Neural cell (in vitro differentiated cells): ENCODE measurements around the gene GALNT5. TPM values are rescaled to one million over a fixed set of nuclear protein-coding genes. Genes with fewer than 3 reads are reported as not detected.

Experiments used
- H2AFZ ChIP-seq: fragments of 200-600, 300-800 bp; sonication (generic), shearing (Covaris generic); 2 replicates; pipeline ENCODE4 v1.6.0; 2014; ENCODE audit warnings: low read depth, mild to moderate bottlenecking, antibody characterized with exemption, low read length, moderate library complexity
- H3F3A ChIP-seq: fragments of 200-600 bp; shearing (Covaris generic); 2 replicates; pipeline ENCODE4 v1.6.1; 2016; ENCODE audit warnings: mild to moderate bottlenecking, moderate library complexity, mixed read lengths, antibody characterized with exemption, low read length; ENCODE audit not compliant: insufficient read depth, poor library complexity, severe bottlenecking
- H3K27ac ChIP-seq: fragments of 200-600, 300-800 bp; sonication (generic), shearing (Covaris generic); 2 replicates; pipeline ENCODE4 v1.5.1; 2014; ENCODE audit warnings: mild to moderate bottlenecking, low read length, moderate library complexity
- H3K27me3 ChIP-seq: fragments of 300-800, 200-600 bp; sonication (generic), shearing (Covaris generic); 2 replicates; pipeline ENCODE4 v1.6.0; 2014; ENCODE audit warnings: mild to moderate bottlenecking, low read depth, low read length, moderate library complexity; ENCODE audit not compliant: insufficient read depth
- H3K36me3 ChIP-seq: fragments of 300-800, 200-600 bp; sonication (generic), shearing (Covaris generic); 2 replicates; pipeline ENCODE4 v1.5.1; 2014; ENCODE audit warnings: mild to moderate bottlenecking, antibody characterized with exemption, low read length, moderate library complexity; ENCODE audit not compliant: insufficient read depth
- H3K4me2 ChIP-seq: fragments of 300-800, 200-600 bp; sonication (generic), shearing (Covaris generic); 2 replicates; pipeline ENCODE4 v1.6.0; 2014; ENCODE audit warnings: mild to moderate bottlenecking, low read length
- H3K4me3 ChIP-seq: fragments of 300-800, 200-600 bp; sonication (generic), shearing (Covaris generic); 2 replicates; pipeline ENCODE4 v1.5.1; 2014; ENCODE audit warnings: mild to moderate bottlenecking, low read length, moderate library complexity
- H3K79me2 ChIP-seq: fragments of 200-600 bp; shearing (Covaris generic); replicated peaks from 2 replicates; pipeline ENCODE4 v1.6.0; 2014; ENCODE audit warnings: mild to moderate bottlenecking, low read length, moderate library complexity; ENCODE audit not compliant: insufficient read depth
- H3K9ac ChIP-seq: fragments of 300-800, 200-600 bp; sonication (generic), shearing (Covaris generic); 2 replicates; pipeline ENCODE4 v1.6.1; 2016; ENCODE audit warnings: mild to moderate bottlenecking, low read length, mixed read lengths
- H3K9me2 ChIP-seq: fragments of 200-600 bp; shearing (Covaris generic); 2 replicates; pipeline ENCODE4 v1.6.1; 2016; ENCODE audit warnings: mild to moderate bottlenecking, low read length, mixed read lengths; ENCODE audit not compliant: insufficient read depth
- H3K9me3 ChIP-seq: fragments of 200-600, 300-800 bp; sonication (generic), shearing (Covaris generic); 2 replicates; pipeline ENCODE4 v1.6.1; 2016; ENCODE audit warnings: mild to moderate bottlenecking, mixed run types, low read length, moderate library complexity, mixed read lengths
- H4K20me1 ChIP-seq: fragments of 200-600 bp; shearing (Covaris generic); 2 replicates; pipeline ENCODE4 v1.6.1; 2016; ENCODE audit warnings: mild to moderate bottlenecking, mixed run types; ENCODE audit not compliant: insufficient read depth
- CTCF ChIP-seq: fragments of 450-650 bp; IDR thresholded peaks from 2 replicates; pipeline ENCODE4 v1.5.1; 2014; ENCODE audit warnings: antibody characterized with exemption, mild to moderate bottlenecking, moderate library complexity; ENCODE audit not compliant: poor library complexity, severe bottlenecking
- EP300 ChIP-seq: fragments of 450-650 bp; conservative IDR thresholded peaks from 2 replicates; pipeline ENCODE4 v1.6.1; 2014; ENCODE audit warnings: antibody characterized with exemption, mild to moderate bottlenecking, moderate library complexity; ENCODE audit not compliant: poor library complexity, severe bottlenecking
- EZH2 ChIP-seq: fragments of 200-600, 300-800 bp; shearing (Covaris generic), sonication (generic); IDR thresholded peaks from 2 replicates; pipeline ENCODE4 v1.6.1; 2014; ENCODE audit warnings: antibody characterized with exemption, low read length, borderline replicate concordance, mild to moderate bottlenecking; ENCODE audit not compliant: insufficient read depth, poor library complexity, severe bottlenecking
- MXI1 ChIP-seq: fragments of 450-650 bp; conservative IDR thresholded peaks from 2 replicates; pipeline ENCODE4 v1.6.1; 2014; ENCODE audit warnings: antibody characterized with exemption, mild to moderate bottlenecking; ENCODE audit not compliant: poor library complexity, severe bottlenecking
- POLR2AphosphoS5 ChIP-seq: IDR thresholded peaks from 2 replicates; pipeline ENCODE4 v1.6.1; 2012
- RAD21 ChIP-seq: fragments of 450-650 bp; conservative IDR thresholded peaks from 2 replicates; pipeline ENCODE4 v1.6.1; 2014; ENCODE audit warnings: antibody characterized with exemption, mild to moderate bottlenecking, moderate library complexity
- SMC3 ChIP-seq: fragments of 450-650 bp; conservative IDR thresholded peaks from 2 replicates; pipeline ENCODE4 v1.6.1; 2014; ENCODE audit warnings: antibody characterized with exemption, mild to moderate bottlenecking, moderate library complexity; ENCODE audit not compliant: poor library complexity
- TAF1 ChIP-seq: IDR thresholded peaks from 2 replicates; pipeline ENCODE4 v1.6.1; 2012; ENCODE audit warnings: low read depth
- polyA plus RNA-seq: library from polyadenylated mRNA; depleted of rRNA; stranded (reverse); fragments of >200 nt; gene quantifications from 2 replicates; pipeline ENCODE4 v1.2.3, GENCODE V29; 2014
- TF ChIP-seq, protein P1 (sequence below): IDR thresholded peaks from 2 replicates; pipeline ENCODE4 v1.6.1; 2012; ENCODE audit warnings: borderline replicate concordance

The GALNT5 gene
- polyA plus RNA-seq, 1 donor from 2014 or later: not detected

GRCh38 chr2:157307021-157307420, 49.5 kb downstream of the GALNT5 start:
- Histone ChIP-seq H3K27ac (no peak overlapping the region), H3K4me3 (no peak overlapping the region), H4K20me1 (no peaks in the 10 kb centered on the region), H3K36me3 (no peaks in the 10 kb centered on the region), H3K79me2 (no peaks in the 10 kb centered on the region), H3K9ac (no peak overlapping the region), H3K27me3 (no peaks in the 10 kb centered on the region), H3F3A (no peaks in the 10 kb centered on the region), H3K9me3 (no peaks in the 10 kb centered on the region), H3K4me2 (no peak overlapping the region), H2AFZ (no peak overlapping the region), H3K9me2 (no peaks in the 10 kb centered on the region)
- peak; percentile 18 for TF ChIP-seq CTCF
- no peak for TF ChIP-seq RAD21
- no peak for TF ChIP-seq POLR2AphosphoS5
- no peak for TF ChIP-seq SMC3

DNA sequence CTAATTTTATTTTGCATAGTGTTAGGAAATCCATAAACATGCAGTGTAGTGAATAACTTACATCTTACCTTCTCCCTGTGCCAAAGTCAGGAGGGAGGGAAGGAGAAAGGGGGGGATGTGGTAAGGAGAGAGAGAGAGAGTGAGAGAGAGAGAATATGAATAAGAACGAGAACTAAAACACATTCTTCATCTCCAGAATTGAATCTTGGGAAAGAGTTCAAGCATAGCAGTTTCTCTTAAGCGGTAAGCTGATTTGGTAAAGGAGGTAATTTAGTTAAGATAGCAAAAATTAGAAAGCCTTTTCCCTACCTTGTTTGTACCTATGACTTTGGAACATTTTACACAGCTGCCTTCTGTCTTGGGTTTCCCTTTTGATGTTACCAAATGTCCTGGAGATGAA, 52.4 kb downstream of the GALNT5 start:
- H3K4me3 ChIP-seq: no peak overlapping the region
- no peak overlapping the region for H3K9ac ChIP-seq
- no peaks in the 10 kb centered on the region for H4K20me1 ChIP-seq
- no peak overlapping the region for H3K27ac ChIP-seq
- no peaks in the 10 kb centered on the region for H3K79me2 ChIP-seq
- no peaks in the 10 kb centered on the region for H3K27me3 ChIP-seq
- H3F3A ChIP-seq: no peaks in the 10 kb centered on the region
- no peak overlapping the region for H2AFZ ChIP-seq
- H3K36me3 ChIP-seq: no peaks in the 10 kb centered on the region
- no peak overlapping the region for H3K4me2 ChIP-seq
- TF ChIP-seq TAF1: no peak
- no peak for TF ChIP-seq EZH2
- TF ChIP-seq, protein P1, sequence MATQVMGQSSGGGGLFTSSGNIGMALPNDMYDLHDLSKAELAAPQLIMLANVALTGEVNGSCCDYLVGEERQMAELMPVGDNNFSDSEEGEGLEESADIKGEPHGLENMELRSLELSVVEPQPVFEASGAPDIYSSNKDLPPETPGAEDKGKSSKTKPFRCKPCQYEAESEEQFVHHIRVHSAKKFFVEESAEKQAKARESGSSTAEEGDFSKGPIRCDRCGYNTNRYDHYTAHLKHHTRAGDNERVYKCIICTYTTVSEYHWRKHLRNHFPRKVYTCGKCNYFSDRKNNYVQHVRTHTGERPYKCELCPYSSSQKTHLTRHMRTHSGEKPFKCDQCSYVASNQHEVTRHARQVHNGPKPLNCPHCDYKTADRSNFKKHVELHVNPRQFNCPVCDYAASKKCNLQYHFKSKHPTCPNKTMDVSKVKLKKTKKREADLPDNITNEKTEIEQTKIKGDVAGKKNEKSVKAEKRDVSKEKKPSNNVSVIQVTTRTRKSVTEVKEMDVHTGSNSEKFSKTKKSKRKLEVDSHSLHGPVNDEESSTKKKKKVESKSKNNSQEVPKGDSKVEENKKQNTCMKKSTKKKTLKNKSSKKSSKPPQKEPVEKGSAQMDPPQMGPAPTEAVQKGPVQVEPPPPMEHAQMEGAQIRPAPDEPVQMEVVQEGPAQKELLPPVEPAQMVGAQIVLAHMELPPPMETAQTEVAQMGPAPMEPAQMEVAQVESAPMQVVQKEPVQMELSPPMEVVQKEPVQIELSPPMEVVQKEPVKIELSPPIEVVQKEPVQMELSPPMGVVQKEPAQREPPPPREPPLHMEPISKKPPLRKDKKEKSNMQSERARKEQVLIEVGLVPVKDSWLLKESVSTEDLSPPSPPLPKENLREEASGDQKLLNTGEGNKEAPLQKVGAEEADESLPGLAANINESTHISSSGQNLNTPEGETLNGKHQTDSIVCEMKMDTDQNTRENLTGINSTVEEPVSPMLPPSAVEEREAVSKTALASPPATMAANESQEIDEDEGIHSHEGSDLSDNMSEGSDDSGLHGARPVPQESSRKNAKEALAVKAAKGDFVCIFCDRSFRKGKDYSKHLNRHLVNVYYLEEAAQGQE: no peak
- no peak for TF ChIP-seq EP300
- TF ChIP-seq SMC3: no peak
- TF ChIP-seq RAD21: no peak
- TF ChIP-seq CTCF: no peak
- TF ChIP-seq POLR2AphosphoS5: no peak
- no peak for TF ChIP-seq MXI1
- no peaks in the 10 kb centered on the region for H3K9me3 ChIP-seq
- no peaks in the 10 kb centered on the region for H3K9me2 ChIP-seq
